AG09309 (cell line): ENCODE results near the gene CER1.

Source experiments
- DNase-seq: peaks from one replicate; pipeline ENCODE4 v3.0.0-alpha.2; 2010; ENCODE audit warnings: low read depth
- H3K4me3 ChIP-seq: 2 replicates; pipeline ENCODE4 v1.5.1; 2011; ENCODE audit warnings: mild to moderate bottlenecking, low read depth, low read length, moderate library complexity; ENCODE audit not compliant: control insufficient read depth
- TF ChIP-seq, protein P1 (sequence below): IDR thresholded peaks from 2 replicates; pipeline ENCODE4 v1.5.1; 2011; ENCODE audit warnings: mild to moderate bottlenecking, low read depth, low read length, inconsistent platforms; ENCODE audit not compliant: insufficient read depth, control insufficient read depth; ENCODE audit errors: missing control alignments

CER1 gene, protein sequence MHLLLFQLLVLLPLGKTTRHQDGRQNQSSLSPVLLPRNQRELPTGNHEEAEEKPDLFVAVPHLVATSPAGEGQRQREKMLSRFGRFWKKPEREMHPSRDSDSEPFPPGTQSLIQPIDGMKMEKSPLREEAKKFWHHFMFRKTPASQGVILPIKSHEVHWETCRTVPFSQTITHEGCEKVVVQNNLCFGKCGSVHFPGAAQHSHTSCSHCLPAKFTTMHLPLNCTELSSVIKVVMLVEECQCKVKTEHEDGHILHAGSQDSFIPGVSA

GRCh38 chr9:14722391-14723035, at the start of gene CER1:
Gene CER1 (minus strand): TSS chr9:14722733. CDS start chr9:14722672, 61 bp downstream.
- DNase-seq: no peak
- TF ChIP-seq, protein P1, sequence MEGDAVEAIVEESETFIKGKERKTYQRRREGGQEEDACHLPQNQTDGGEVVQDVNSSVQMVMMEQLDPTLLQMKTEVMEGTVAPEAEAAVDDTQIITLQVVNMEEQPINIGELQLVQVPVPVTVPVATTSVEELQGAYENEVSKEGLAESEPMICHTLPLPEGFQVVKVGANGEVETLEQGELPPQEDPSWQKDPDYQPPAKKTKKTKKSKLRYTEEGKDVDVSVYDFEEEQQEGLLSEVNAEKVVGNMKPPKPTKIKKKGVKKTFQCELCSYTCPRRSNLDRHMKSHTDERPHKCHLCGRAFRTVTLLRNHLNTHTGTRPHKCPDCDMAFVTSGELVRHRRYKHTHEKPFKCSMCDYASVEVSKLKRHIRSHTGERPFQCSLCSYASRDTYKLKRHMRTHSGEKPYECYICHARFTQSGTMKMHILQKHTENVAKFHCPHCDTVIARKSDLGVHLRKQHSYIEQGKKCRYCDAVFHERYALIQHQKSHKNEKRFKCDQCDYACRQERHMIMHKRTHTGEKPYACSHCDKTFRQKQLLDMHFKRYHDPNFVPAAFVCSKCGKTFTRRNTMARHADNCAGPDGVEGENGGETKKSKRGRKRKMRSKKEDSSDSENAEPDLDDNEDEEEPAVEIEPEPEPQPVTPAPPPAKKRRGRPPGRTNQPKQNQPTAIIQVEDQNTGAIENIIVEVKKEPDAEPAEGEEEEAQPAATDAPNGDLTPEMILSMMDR: no peak
- H3K4me3 ChIP-seq: no peak within 1 kb of the TSS

DNA sequence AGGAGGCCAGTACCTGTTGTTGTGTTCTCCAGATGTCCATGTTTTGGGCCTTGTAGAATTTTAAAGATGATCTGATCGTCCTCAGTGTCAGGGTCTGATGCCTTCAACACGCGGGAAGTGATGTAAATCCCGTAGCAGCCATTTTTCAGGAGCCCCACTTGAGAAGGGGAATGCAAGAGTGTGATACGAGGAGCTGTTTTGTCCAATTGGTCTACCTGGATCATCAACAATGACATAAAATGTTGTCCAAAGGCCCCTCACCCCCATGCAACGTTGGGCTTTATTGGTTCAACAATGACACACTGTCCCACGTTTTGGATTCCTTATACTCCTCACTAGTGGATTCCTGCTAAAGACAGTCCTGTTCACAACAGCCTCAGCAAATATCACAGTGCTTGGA, 48.1 kb upstream of the CER1 start:
- DNase-seq: no peak
- H3K4me3 ChIP-seq: no peak overlapping the region
- TF ChIP-seq, protein P1: no peak

DNA sequence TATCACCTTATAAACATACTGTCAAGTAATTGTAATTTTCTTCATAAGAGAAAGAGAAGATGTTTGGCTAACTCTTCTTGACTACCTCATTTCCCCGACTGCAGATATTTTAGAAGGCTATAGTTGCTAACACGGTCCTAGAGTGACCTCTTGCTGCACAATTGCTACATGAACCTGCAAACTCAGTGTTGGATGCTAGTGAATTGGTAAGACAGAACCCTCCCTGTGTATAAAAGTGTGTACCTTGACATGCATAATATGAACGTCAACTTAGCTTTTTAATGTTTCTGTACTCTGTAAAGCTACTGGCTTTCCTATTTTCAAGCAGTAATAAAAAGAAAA, 46.7 kb upstream of the CER1 start:
- H3K4me3 ChIP-seq: no peak overlapping the region
- TF ChIP-seq, protein P1: peak; percentile 12
- no peak for DNase-seq

DNA sequence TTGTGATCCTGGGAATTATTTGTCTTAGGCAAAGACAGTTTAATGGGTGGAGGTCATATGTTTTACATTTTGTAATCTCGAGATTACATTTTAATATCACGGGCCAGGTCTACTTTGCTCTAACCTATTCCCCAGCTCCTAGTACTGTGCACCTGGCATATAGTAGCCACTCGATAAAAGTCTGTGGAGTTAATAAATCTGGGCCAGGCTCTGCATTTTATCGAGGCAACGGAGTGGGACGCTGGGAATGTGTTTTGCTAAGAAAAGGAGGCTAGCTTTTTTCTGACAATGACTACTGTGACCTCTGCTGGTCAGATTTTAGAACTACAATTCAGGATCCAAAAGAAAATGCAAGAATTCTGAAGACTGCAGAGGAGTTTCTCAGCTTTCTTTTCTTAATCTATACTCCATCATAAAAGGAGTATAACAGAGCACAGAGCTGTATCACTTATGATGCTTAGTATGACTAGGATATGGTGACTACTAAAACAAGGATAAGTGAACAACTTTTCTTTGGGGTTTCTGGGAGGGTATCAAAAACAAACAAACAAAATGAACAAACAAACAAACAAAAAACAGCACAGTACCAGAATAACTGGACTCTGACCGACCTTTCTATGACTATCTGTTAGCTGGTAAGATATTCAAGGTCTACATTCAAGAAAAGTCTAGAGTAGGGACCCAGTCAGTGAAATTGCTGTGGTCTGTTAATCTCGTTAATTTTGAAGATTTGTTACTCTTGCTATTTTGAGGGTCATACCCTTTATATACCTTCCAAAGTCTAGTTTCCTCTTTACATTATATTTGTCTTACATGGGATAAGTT, 46.1 kb upstream of the CER1 start:
- TF ChIP-seq, protein P1: peak; percentile 61
- H3K4me3 ChIP-seq: no peak overlapping the region
- DNase-seq: peak; percentile 7

DNA sequence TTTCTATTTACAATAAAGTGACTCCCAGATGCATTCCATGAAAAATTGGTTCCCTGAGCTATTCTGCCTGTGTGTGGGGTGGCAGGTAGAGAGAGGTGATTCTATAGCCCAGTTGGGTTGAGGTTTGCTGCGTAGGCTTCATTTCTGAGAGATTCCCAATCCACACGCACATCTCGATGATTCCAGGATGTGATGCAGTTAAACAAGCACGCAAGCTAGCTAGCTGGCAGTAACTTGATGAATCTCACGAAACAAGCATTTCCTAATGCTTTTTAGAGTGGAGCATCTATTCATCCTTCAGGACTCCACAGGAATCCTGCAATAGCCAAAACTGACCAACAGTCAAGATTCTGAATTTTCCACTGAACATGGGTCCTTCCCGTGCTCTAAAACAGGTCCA, 43.8 kb upstream of the CER1 start:
- TF ChIP-seq, protein P1: no peak
- no peak for DNase-seq
- H3K4me3 ChIP-seq: no peak overlapping the region

DNA sequence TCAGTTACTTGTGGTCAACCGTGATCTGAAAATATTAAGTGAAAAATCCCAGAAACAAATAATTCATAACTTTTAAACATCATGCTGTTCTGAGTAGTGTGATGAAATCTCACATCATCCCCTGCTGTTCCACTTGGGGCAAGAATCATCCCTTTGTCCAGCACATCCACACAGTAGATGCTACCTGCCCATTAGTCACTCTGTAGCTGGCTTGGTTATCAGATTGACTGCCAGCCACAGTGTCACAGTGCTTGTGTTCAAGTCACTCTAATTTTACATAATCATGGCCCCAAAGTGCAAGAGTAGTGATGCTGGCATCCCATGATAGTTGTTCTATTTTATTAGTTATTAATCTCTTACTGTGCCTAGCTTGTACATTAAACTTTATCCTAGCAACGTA, 39.1 kb upstream of the CER1 start:
- DNase-seq: no peak
- TF ChIP-seq, protein P1: no peak
- H3K4me3 ChIP-seq: no peak overlapping the region
